GM12878 (cell line): ENCODE measurements around the gene IFITM1. TPM values are rescaled to one million over a fixed set of nuclear protein-coding genes. Genes with fewer than 3 reads are reported as not detected.

Experiments used
- ATAC-seq: fragments of 200-7000 bp; cut with Tn5 transposase; 3 replicates; pipeline ENCODE4 v1.9.1; 2020; ENCODE audit warnings: mild to moderate bottlenecking, moderate library complexity
- BruUV-seq: library from RNA; stranded (reverse); fragments of 400-500 nt; replicated peaks from 2 replicates; lab custom pipeline; 2021; lab: Mats Ljungman, UMichigan
- CTCF ChIA-PET: fragments of 300-600 bp; sonication (Branson Sonifier 250); formaldehyde crosslinking; extraction: SDS; loops from one replicate; lab custom pipeline; 2021; ENCODE audit warnings: inconsistent platforms; lab: Yijun Ruan, JAX
- POLR2A ChIA-PET: fragments of 350-600 bp; formaldehyde crosslinking; extraction: SDS; loops from one replicate; lab custom pipeline; 2021; ENCODE audit warnings: inconsistent platforms; lab: Charles Lee
- RAD21 ChIA-PET: fragments of 300-600 bp; sonication (Branson Sonifier 250); formaldehyde crosslinking; loops from one replicate; lab custom pipeline; 2023; ENCODE audit warnings: antibody characterized with exemption; ENCODE audit not compliant: unreplicated experiment; lab: Charles Lee
- SMC1A ChIA-PET: fragments of 300-600 bp; sonication (Branson Sonifier 250); formaldehyde crosslinking; loops from one replicate; lab custom pipeline; 2023; ENCODE audit not compliant: unreplicated experiment, uncharacterized antibody; lab: Charles Lee
- DNase-seq: peaks from one replicate; pipeline ENCODE4 v3.0.0-alpha.2; 2011; ENCODE audit warnings: low read depth, low spot score
- FAIRE-seq: peaks from 3 replicates; lab custom pipeline; 2011; peaks lifted over from hg19 to GRCh38; lab: Jason Lieb, UNC
- H2AFZ ChIP-seq: 2 replicates; pipeline ENCODE4 v1.6.0; 2011; ENCODE audit warnings: low read depth, low read length, control low read depth; ENCODE audit not compliant: control insufficient read depth
- H3K27ac ChIP-seq: 2 replicates; pipeline ENCODE4 v1.5.1; 2011; ENCODE audit warnings: control low read depth; ENCODE audit not compliant: control insufficient read depth, insufficient read depth
- H3K27me3 ChIP-seq, 2 experiments: replicated peaks in 1 of 2; 2 replicates each; pipeline versions ENCODE4 v1.6.0 to v1.6.1; 2011; ENCODE audit warnings: low read length in 1 of 2; ENCODE audit not compliant: control insufficient read depth in 2 of 2, insufficient read depth in 2 of 2
- H3K36me3 ChIP-seq, 2 experiments: 2 replicates each; pipeline ENCODE4 v1.5.1; 2011; ENCODE audit warnings: low read length in 1 of 2; ENCODE audit not compliant: control insufficient read depth in 2 of 2, insufficient read depth in 2 of 2
- H3K4me1 ChIP-seq: 2 replicates; pipeline ENCODE4 v1.6.1; 2011; ENCODE audit warnings: mild to moderate bottlenecking, low read length, moderate library complexity, mixed read lengths; ENCODE audit not compliant: control insufficient read depth, insufficient read depth
- H3K4me2 ChIP-seq: 2 replicates; pipeline ENCODE4 v1.6.0; 2011; ENCODE audit warnings: control low read depth; ENCODE audit not compliant: control insufficient read depth, insufficient read depth
- H3K4me3 ChIP-seq: fragments of 200-600 bp; sonication (generic); 2 replicates; pipeline ENCODE4 v1.5.1; 2016
- H3K79me2 ChIP-seq: 2 replicates; pipeline ENCODE4 v1.6.0; 2011; ENCODE audit warnings: low read length; ENCODE audit not compliant: control insufficient read depth, insufficient read depth
- H3K9ac ChIP-seq: 2 replicates; pipeline ENCODE4 v1.8.0; 2011; ENCODE audit warnings: low read length, control low read depth, mixed read lengths; ENCODE audit not compliant: control insufficient read depth, insufficient read depth
- H3K9me3 ChIP-seq: replicated peaks from 3 replicates; pipeline ENCODE4 v1.5.1; 2011; ENCODE audit warnings: mild to moderate bottlenecking, low read length; ENCODE audit not compliant: control insufficient read depth, insufficient read depth
- H4K20me1 ChIP-seq: 2 replicates; pipeline ENCODE4 v1.6.0; 2011; ENCODE audit not compliant: control insufficient read depth, insufficient read depth
- ATF7 ChIP-seq: fragments of 450-650 bp; IDR thresholded peaks from 2 replicates; pipeline ENCODE4 v1.6.1; 2016; ENCODE audit warnings: low read depth, mild to moderate bottlenecking
- BHLHE40 ChIP-seq, 2 experiments: fragments of 450-650 bp in 1 of 2; IDR thresholded peaks; 2 replicates each; pipeline ENCODE4 v1.6.1; 2011 to 2017; ENCODE audit warnings: low read depth in 2 of 2, borderline replicate concordance in 1 of 2, improper control_type of control experiment in 1 of 2, low read length in 1 of 2, mild to moderate bottlenecking in 1 of 2
- CTCF ChIP-seq, 3 experiments: IDR thresholded peaks in 2 of 3; conservative IDR thresholded peaks in 1 of 3; 2 replicates each; pipeline ENCODE4 v1.5.1; 2011; ENCODE audit warnings: low read depth in 3 of 3, low read length in 3 of 3, mild to moderate bottlenecking in 3 of 3, control low read depth in 2 of 3, moderate library complexity in 2 of 3, inconsistent platforms in 1 of 3, mixed read lengths in 1 of 3; ENCODE audit not compliant: control insufficient read depth in 2 of 3, insufficient read depth in 1 of 3; ENCODE audit errors: extremely low read depth in 1 of 3
- MEF2B ChIP-seq: fragments of 450-650 bp; IDR thresholded peaks from 2 replicates; pipeline ENCODE4 v1.6.1; 2018; ENCODE audit warnings: mild to moderate bottlenecking, moderate library complexity; ENCODE audit not compliant: partially characterized antibody, poor library complexity, severe bottlenecking
- RAD21 ChIP-seq: IDR thresholded peaks from 2 replicates; pipeline ENCODE4 v1.6.1; 2011; ENCODE audit warnings: mild to moderate bottlenecking, low read depth, low read length, moderate library complexity; ENCODE audit not compliant: insufficient read depth
- SMC3 ChIP-seq: IDR thresholded peaks from 2 replicates; pipeline ENCODE4 v1.6.1; 2011; ENCODE audit warnings: low read length, improper control_type of control experiment, borderline replicate concordance
- TARDBP ChIP-seq: IDR thresholded peaks from 2 replicates; pipeline ENCODE4 v1.6.1; 2016; ENCODE audit warnings: borderline replicate concordance
- TCF12 ChIP-seq: IDR thresholded peaks from 2 replicates; pipeline ENCODE4 v1.6.1; 2011; ENCODE audit warnings: low read depth, mild to moderate bottlenecking, low read length
- TCF3 ChIP-seq: IDR thresholded peaks from 2 replicates; pipeline ENCODE4 v1.6.1; 2012; ENCODE audit warnings: low read depth, mild to moderate bottlenecking, low read length, borderline replicate concordance; ENCODE audit not compliant: insufficient read depth
- WGBS: methylation state at CpG from one replicate; pipeline ENCODE4 v1.1.6; 2016; ENCODE audit warnings: low lambda C conversion rate; ENCODE audit not compliant: insufficient replicate concordance, insufficient coverage; ENCODE audit errors: missing lambda C conversion rate; 5-methylcytosine and 5-hydroxymethylcytosine counted together
- in situ Hi-C: fragments of 300-500 bp; cut with MboI; formaldehyde crosslinking; loops from 9 replicates; pipeline ENCODE4 v1.14.3; 2018; ENCODE audit warnings: mixed read lengths
- intact Hi-C: fragments of 100-400 bp; cut with micrococcal nuclease; formaldehyde crosslinking; loops from one replicate; pipeline ENCODE4 v1.14.2; 2022; ENCODE audit not compliant: unreplicated experiment
- polyA plus RNA-seq, 11 experiments: library from polyadenylated mRNA; depleted of rRNA in 4 of 11; unstranded in 6 of 11; stranded (reverse) in 5 of 11; fragments of >200 nt; fragmentation: Nextera tagmentation in 4 of 11; fragmentation: Illumina TruSeq in 1 of 11; extraction: Ambion mirVana in 4 of 11; extraction: Trizol in 1 of 11; gene quantifications; 1 replicate in 1 of 11; 2 replicates in 10 of 11; pipeline versions ENCODE4 v1.2.1 to v1.2.3, GENCODE V29; 2011 to 2016; ENCODE audit warnings: inconsistent platforms in 2 of 11, missing spikeins in 2 of 11, low read depth in 1 of 11
- small RNA-seq: library from RNA; depleted of rRNA; stranded (forward); fragments of <200 nt; gene quantifications from one replicate; pipeline ENCODE3, GENCODE V24; 2014
- total RNA-seq, 4 experiments: library from RNA; depleted of rRNA in 3 of 4; stranded (reverse); fragments of >200 nt in 3 of 4; fragmentation: Illumina TruSeq in 1 of 4; extraction: Trizol in 1 of 4; gene quantifications; 2 replicates each; pipeline versions ENCODE4 v1.2.1 to v1.2.3, GENCODE V29; 2013 to 2021

The IFITM1 gene
- total and polyA plus RNA-seq, 10 of the 15 experiments (the other 5 are each of a cell fraction or from before 2014, with no cell fraction given): 396 to 2,788 (median 607) TPM

GRCh38 chr11:363948-364761 lies 50.3 kb downstream of the IFITM1 start:
- peak; percentile 59 for FAIRE-seq
- Histone ChIP-seq H3K4me1 (no peaks in the 10 kb centered on the region), H3K27me3 (peaks cover 4 to 5% of the 10 kb centered on the region in 2 experiments; a peak in 3 of 4 replicates)
- ChIA-PET SMC1A (interaction anchor here (1.1 to 1.6 kb wide), 4 partner anchors 58 to 155 kb away, joined by 3 to 5 read pairs (median 4); no protein-coding TSS in a partner anchor), CTCF (interaction anchor here (0.5 to 6.7 kb wide), 11 partner anchors 23 to 167 kb away, joined by 3 to 45 read pairs (median 4); partner anchors contain the start of genes BET1L, IFITM2, PTDSS2 and RIC8A)
- peak; percentile 39 for TF ChIP-seq RAD21
- TF ChIP-seq CTCF (IDR thresholded peaks at IDR 0.05 in 2 of 3, conservative IDR thresholded peaks at IDR 0.05 in 1 of 3; ENCODE audit: control insufficient read depth in 2 of 3, extremely low read depth in 1 of 3, insufficient read depth in 1 of 3, low read depth in 3 of 3, low read length in 3 of 3): peak; percentile 52 to 73 (median 53); a peak in 5 of 6 replicates
- TF ChIP-seq TCF3: peak; percentile 81; the same call in 1 of the 2 replicates
- TF ChIP-seq ATF7: no peak
- peak; percentile 88 for TF ChIP-seq TCF12
- no peak for TF ChIP-seq MEF2B
- TF ChIP-seq BHLHE40 (IDR thresholded peaks at IDR 0.05; ENCODE audit: borderline replicate concordance in 1 of 2, low read depth in 2 of 2, low read length in 1 of 2): peak in 1 of 2 experiments; percentile 31; a peak in 1 of 4 replicates
- peak; percentile 37; the same call in 1 of the 2 replicates for TF ChIP-seq SMC3
- no peak for TF ChIP-seq TARDBP
- TF ChIP-seq, all 136 proteins: peak for 6
- in situ Hi-C loops (loop anchor here (10.0 kb wide), 1 partner anchor 159 kb away; the partner anchor contains the start of genes BET1L and RIC8A), intact Hi-C loops (no loop called here)
- H3K27ac ChIP-seq: no peak overlapping the region
- DNase-seq (no peak), ATAC-seq (peak; percentile 98)
- H3K79me2 ChIP-seq: no peaks in the 10 kb centered on the region
- no peaks in the 10 kb centered on the region for H3K36me3 ChIP-seq
- BruUV-seq: no TSS peak
- no peak overlapping the region for H3K4me2 ChIP-seq
- ChIA-PET RAD21 (interaction anchor here (0.5 to 1.5 kb wide), 5 partner anchors 24 to 113 kb away, joined by 3 to 9 read pairs (median 5); no protein-coding TSS in a partner anchor), POLR2A (interaction anchor here (0.6 kb wide), 1 partner anchor 31 kb away, joined by 4 read pairs; no protein-coding TSS in a partner anchor)
- no peak overlapping the region for H3K4me3 ChIP-seq
- H3K9me3 ChIP-seq: peaks cover 8% of the 10 kb centered on the region; the same call in 2 of the 3 replicates
- 32% methylated on average over 24 of the region's 24 CpGs for WGBS
- H2AFZ ChIP-seq: peak overlapping the region; percentile 39
- no peak overlapping the region for H3K9ac ChIP-seq
- no peaks in the 10 kb centered on the region for H4K20me1 ChIP-seq

Small RNA genes lying within 50 kb of the gene (small RNA-seq; reads per million reads assigned to genes)
- not detected for gene AC136475.6

Other genes with a start within 250 kb of the IFITM1 start
Only the 7 nearest of the 20 such genes appear.
- gene PSMD13, start 77.1 kb upstream of the IFITM1 start, total RNA-seq (2014; rRNA removed): 173 and 184 TPM in 2 replicates
- 131 and 141 TPM in 2 replicates for gene PSMD13, start 77.1 kb upstream of the IFITM1 start, total RNA-seq (2014; rRNA removed; fragmentation: Illumina TruSeq; extraction: Trizol)
- 160 and 163 TPM in 2 replicates for gene PSMD13, start 77.1 kb upstream of the IFITM1 start, total RNA-seq (2021)
- gene PSMD13, start 77.1 kb upstream of the IFITM1 start, polyA plus RNA-seq (2011; rRNA removed): 159 and 169 TPM in 2 replicates
- gene PSMD13, start 77.1 kb upstream of the IFITM1 start, polyA plus RNA-seq (2014; fragmentation: Illumina TruSeq; extraction: Trizol): 164 and 170 TPM in 2 replicates
- 100 to 1,000 TPM; 198 to 221 TPM for gene PSMD13, start 77.1 kb upstream of the IFITM1 start, polyA plus RNA-seq (2014; fragmentation: Nextera tagmentation; extraction: Ambion mirVana)
- gene PSMD13, start 77.1 kb upstream of the IFITM1 start, polyA plus RNA-seq (2014; rRNA removed): 169 and 193 TPM in 2 replicates
- 100 to 1,000 TPM; 277 to 303 TPM for gene PSMD13, start 77.1 kb upstream of the IFITM1 start, polyA plus RNA-seq (2016; fragmentation: Nextera tagmentation; extraction: Ambion mirVana)
- gene NLRP6, start 35.6 kb upstream of the IFITM1 start, total RNA-seq (2014; rRNA removed): 0.11 TPM in 1 of 2 replicates, not detected in the other
- not detected in 2 replicates for gene NLRP6, start 35.6 kb upstream of the IFITM1 start, total RNA-seq (2014; rRNA removed; fragmentation: Illumina TruSeq; extraction: Trizol)
- gene NLRP6, start 35.6 kb upstream of the IFITM1 start, total RNA-seq (2021): 0.11 TPM in 1 of 2 replicates, not detected in the other
- 0.03 TPM in 1 of 2 replicates, not detected in the other for gene NLRP6, start 35.6 kb upstream of the IFITM1 start, polyA plus RNA-seq (2011; rRNA removed)
- not detected in 2 replicates for gene NLRP6, start 35.6 kb upstream of the IFITM1 start, polyA plus RNA-seq (2014; fragmentation: Illumina TruSeq; extraction: Trizol)
- not detected for gene NLRP6, start 35.6 kb upstream of the IFITM1 start, polyA plus RNA-seq (2014; fragmentation: Nextera tagmentation; extraction: Ambion mirVana)
- not detected in 2 replicates for gene NLRP6, start 35.6 kb upstream of the IFITM1 start, polyA plus RNA-seq (2014; rRNA removed)
- gene NLRP6, start 35.6 kb upstream of the IFITM1 start, polyA plus RNA-seq (2016; fragmentation: Nextera tagmentation; extraction: Ambion mirVana): not detected
- gene PGGHG, start 24.9 kb upstream of the IFITM1 start, total RNA-seq (2014; rRNA removed): 3.5 and 3.9 TPM in 2 replicates
- gene PGGHG, start 24.9 kb upstream of the IFITM1 start, total RNA-seq (2014; rRNA removed; fragmentation: Illumina TruSeq; extraction: Trizol): 1.3 and 1.9 TPM in 2 replicates
- gene PGGHG, start 24.9 kb upstream of the IFITM1 start, total RNA-seq (2021): 7.3 and 8.2 TPM in 2 replicates
- 1.7 and 2.9 TPM in 2 replicates for gene PGGHG, start 24.9 kb upstream of the IFITM1 start, polyA plus RNA-seq (2011; rRNA removed)
- gene PGGHG, start 24.9 kb upstream of the IFITM1 start, polyA plus RNA-seq (2014; fragmentation: Illumina TruSeq; extraction: Trizol): 0.17 and 1.5 TPM in 2 replicates
- gene PGGHG, start 24.9 kb upstream of the IFITM1 start, polyA plus RNA-seq (2014; fragmentation: Nextera tagmentation; extraction: Ambion mirVana): under 1 TPM; 0.10 to 0.27 TPM
- gene PGGHG, start 24.9 kb upstream of the IFITM1 start, polyA plus RNA-seq (2014; rRNA removed): 7.9 and 8.3 TPM in 2 replicates
- 1 to 10 TPM; 1.0 to 1.7 TPM for gene PGGHG, start 24.9 kb upstream of the IFITM1 start, polyA plus RNA-seq (2016; fragmentation: Nextera tagmentation; extraction: Ambion mirVana)
- not detected in 2 replicates for gene IFITM5, start 14.5 kb upstream of the IFITM1 start, total RNA-seq (2014; rRNA removed)
- not detected in 2 replicates for gene IFITM5, start 14.5 kb upstream of the IFITM1 start, total RNA-seq (2014; rRNA removed; fragmentation: Illumina TruSeq; extraction: Trizol)
- not detected in 2 replicates for gene IFITM5, start 14.5 kb upstream of the IFITM1 start, total RNA-seq (2021)
- gene IFITM5, start 14.5 kb upstream of the IFITM1 start, polyA plus RNA-seq (2011; rRNA removed): not detected in 2 replicates
- not detected in 2 replicates for gene IFITM5, start 14.5 kb upstream of the IFITM1 start, polyA plus RNA-seq (2014; fragmentation: Illumina TruSeq; extraction: Trizol)
- gene IFITM5, start 14.5 kb upstream of the IFITM1 start, polyA plus RNA-seq (2014; fragmentation: Nextera tagmentation; extraction: Ambion mirVana): not detected
- not detected in 2 replicates for gene IFITM5, start 14.5 kb upstream of the IFITM1 start, polyA plus RNA-seq (2014; rRNA removed)
- gene IFITM5, start 14.5 kb upstream of the IFITM1 start, polyA plus RNA-seq (2016; fragmentation: Nextera tagmentation; extraction: Ambion mirVana): not detected
- 267 and 271 TPM in 2 replicates for gene IFITM2, start 6.2 kb upstream of the IFITM1 start, total RNA-seq (2014; rRNA removed)
- 295 and 327 TPM in 2 replicates for gene IFITM2, start 6.2 kb upstream of the IFITM1 start, total RNA-seq (2014; rRNA removed; fragmentation: Illumina TruSeq; extraction: Trizol)
- gene IFITM2, start 6.2 kb upstream of the IFITM1 start, total RNA-seq (2021): 676 and 768 TPM in 2 replicates
- gene IFITM2, start 6.2 kb upstream of the IFITM1 start, polyA plus RNA-seq (2011; rRNA removed): 116 and 205 TPM in 2 replicates
- gene IFITM2, start 6.2 kb upstream of the IFITM1 start, polyA plus RNA-seq (2014; fragmentation: Illumina TruSeq; extraction: Trizol): 422 and 741 TPM in 2 replicates
- gene IFITM2, start 6.2 kb upstream of the IFITM1 start, polyA plus RNA-seq (2014; fragmentation: Nextera tagmentation; extraction: Ambion mirVana): 1,000 to 10,000 TPM; 2,669 to 3,672 TPM
- gene IFITM2, start 6.2 kb upstream of the IFITM1 start, polyA plus RNA-seq (2014; rRNA removed): 611 and 755 TPM in 2 replicates
- 100 to 1,000 TPM; 707 to 829 TPM for gene IFITM2, start 6.2 kb upstream of the IFITM1 start, polyA plus RNA-seq (2016; fragmentation: Nextera tagmentation; extraction: Ambion mirVana)
- gene IFITM3, start 6.8 kb downstream of the IFITM1 start, total RNA-seq (2014; rRNA removed): 0.33 and 1.3 TPM in 2 replicates
- gene IFITM3, start 6.8 kb downstream of the IFITM1 start, total RNA-seq (2014; rRNA removed; fragmentation: Illumina TruSeq; extraction: Trizol): 0.54 and 0.88 TPM in 2 replicates
- gene IFITM3, start 6.8 kb downstream of the IFITM1 start, total RNA-seq (2021): 2.5 and 3.0 TPM in 2 replicates
- 0.58 and 0.98 TPM in 2 replicates for gene IFITM3, start 6.8 kb downstream of the IFITM1 start, polyA plus RNA-seq (2011; rRNA removed)
- gene IFITM3, start 6.8 kb downstream of the IFITM1 start, polyA plus RNA-seq (2014; fragmentation: Illumina TruSeq; extraction: Trizol): 1.5 TPM in 1 of 2 replicates, not detected in the other
- 1 to 10 TPM; 2.1 to 2.3 TPM for gene IFITM3, start 6.8 kb downstream of the IFITM1 start, polyA plus RNA-seq (2014; fragmentation: Nextera tagmentation; extraction: Ambion mirVana)
- gene IFITM3, start 6.8 kb downstream of the IFITM1 start, polyA plus RNA-seq (2014; rRNA removed): 0.77 and 1.8 TPM in 2 replicates
- gene IFITM3, start 6.8 kb downstream of the IFITM1 start, polyA plus RNA-seq (2016; fragmentation: Nextera tagmentation; extraction: Ambion mirVana): 1 to 10 TPM; 2.2 to 3.6 TPM
- gene B4GALNT4, start 55.5 kb downstream of the IFITM1 start, total RNA-seq (2014; rRNA removed): 0.06 and 1.4 TPM in 2 replicates
- gene B4GALNT4, start 55.5 kb downstream of the IFITM1 start, total RNA-seq (2014; rRNA removed; fragmentation: Illumina TruSeq; extraction: Trizol): 0.18 TPM in 1 of 2 replicates, not detected in the other
- 0.29 and 0.74 TPM in 2 replicates for gene B4GALNT4, start 55.5 kb downstream of the IFITM1 start, total RNA-seq (2021)
- gene B4GALNT4, start 55.5 kb downstream of the IFITM1 start, polyA plus RNA-seq (2011; rRNA removed): not detected in 2 replicates
- 0.04 TPM in 1 of 2 replicates, not detected in the other for gene B4GALNT4, start 55.5 kb downstream of the IFITM1 start, polyA plus RNA-seq (2014; fragmentation: Illumina TruSeq; extraction: Trizol)
- not detected for gene B4GALNT4, start 55.5 kb downstream of the IFITM1 start, polyA plus RNA-seq (2014; fragmentation: Nextera tagmentation; extraction: Ambion mirVana)
- gene B4GALNT4, start 55.5 kb downstream of the IFITM1 start, polyA plus RNA-seq (2014; rRNA removed): 0.16 and 0.82 TPM in 2 replicates
- gene B4GALNT4, start 55.5 kb downstream of the IFITM1 start, polyA plus RNA-seq (2016; fragmentation: Nextera tagmentation; extraction: Ambion mirVana): not detected